ENCODE results near the gene FLNB. TPM values are rescaled to one million over a fixed set of nuclear protein-coding genes. Genes with fewer than 3 reads are reported as not detected.

Gene FLNB
- total and polyA plus RNA-seq, 2 of the 13 experiments (the other 11 are each of a cell fraction or from before 2014, with no cell fraction given) = 106 to 130 TPM

DNA sequence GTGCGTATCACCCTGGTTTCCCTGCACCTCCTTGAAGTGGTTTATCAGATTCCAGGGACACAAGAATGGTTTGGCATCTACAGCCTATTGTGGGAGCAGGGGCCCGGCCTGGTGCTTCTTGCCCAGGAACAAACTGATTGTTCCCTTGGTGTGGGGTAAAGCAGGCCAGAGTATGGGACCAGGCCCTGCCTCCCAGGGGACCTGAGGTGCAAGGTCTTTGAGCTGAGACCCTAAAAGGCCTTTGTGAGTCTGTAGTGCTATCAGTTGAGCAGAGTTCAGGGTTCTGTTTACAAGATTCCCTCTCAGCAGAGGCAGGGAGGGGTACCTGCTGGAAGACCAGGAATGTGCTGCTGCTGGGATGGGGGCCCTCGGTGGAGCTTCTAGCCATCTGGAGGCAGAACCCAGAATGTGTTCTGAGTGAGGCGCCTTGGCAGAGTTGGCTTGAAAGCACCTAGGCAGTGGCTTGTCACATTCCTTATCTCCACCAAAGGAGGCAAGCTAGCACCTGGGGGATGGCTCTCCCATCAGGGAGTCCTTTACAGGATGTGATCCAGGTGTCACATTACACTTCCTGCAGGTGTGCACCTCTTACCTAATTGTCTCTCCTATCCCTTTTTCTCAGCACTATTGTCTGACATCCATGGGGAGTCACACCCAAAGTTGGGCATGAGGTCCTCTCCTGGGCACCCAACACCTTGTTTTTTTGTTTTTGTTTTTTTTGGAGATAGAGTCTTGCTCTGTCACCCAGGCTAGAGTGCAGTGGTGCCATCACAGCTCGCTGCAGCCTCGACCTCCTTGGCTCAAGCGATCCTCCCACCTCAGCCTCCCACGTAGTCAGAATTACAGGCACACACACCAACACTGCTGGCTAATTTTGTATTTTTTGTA lies 13.1 kb downstream of the FLNB start (continued):
- TF ChIP-seq, protein P1, sequence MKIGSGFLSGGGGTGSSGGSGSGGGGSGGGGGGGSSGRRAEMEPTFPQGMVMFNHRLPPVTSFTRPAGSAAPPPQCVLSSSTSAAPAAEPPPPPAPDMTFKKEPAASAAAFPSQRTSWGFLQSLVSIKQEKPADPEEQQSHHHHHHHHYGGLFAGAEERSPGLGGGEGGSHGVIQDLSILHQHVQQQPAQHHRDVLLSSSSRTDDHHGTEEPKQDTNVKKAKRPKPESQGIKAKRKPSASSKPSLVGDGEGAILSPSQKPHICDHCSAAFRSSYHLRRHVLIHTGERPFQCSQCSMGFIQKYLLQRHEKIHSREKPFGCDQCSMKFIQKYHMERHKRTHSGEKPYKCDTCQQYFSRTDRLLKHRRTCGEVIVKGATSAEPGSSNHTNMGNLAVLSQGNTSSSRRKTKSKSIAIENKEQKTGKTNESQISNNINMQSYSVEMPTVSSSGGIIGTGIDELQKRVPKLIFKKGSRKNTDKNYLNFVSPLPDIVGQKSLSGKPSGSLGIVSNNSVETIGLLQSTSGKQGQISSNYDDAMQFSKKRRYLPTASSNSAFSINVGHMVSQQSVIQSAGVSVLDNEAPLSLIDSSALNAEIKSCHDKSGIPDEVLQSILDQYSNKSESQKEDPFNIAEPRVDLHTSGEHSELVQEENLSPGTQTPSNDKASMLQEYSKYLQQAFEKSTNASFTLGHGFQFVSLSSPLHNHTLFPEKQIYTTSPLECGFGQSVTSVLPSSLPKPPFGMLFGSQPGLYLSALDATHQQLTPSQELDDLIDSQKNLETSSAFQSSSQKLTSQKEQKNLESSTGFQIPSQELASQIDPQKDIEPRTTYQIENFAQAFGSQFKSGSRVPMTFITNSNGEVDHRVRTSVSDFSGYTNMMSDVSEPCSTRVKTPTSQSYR (CRISPR knock-in tag; IDR thresholded peaks at IDR 0.05; ENCODE audit: borderline replicate concordance) = peak; percentile 42; the same call in 1 of the 2 replicates
- TF ChIP-seq ZBTB37 (CRISPR knock-in tag; IDR thresholded peaks at IDR 0.05) = 0 out of 2 replicates have a peak, but pooled peaks have one; percentile 66
- TF ChIP-seq HNF4A (CRISPR knock-in tag; IDR thresholded peaks at IDR 0.05) = peak; percentile 96
- TF ChIP-seq POGZ (CRISPR knock-in tag; IDR thresholded peaks at IDR 0.05) = peak; percentile 74
- peak; percentile 49; the same call in 1 of the 2 replicates for TF ChIP-seq HDAC1 (CRISPR knock-in tag; IDR thresholded peaks at IDR 0.05)
- 0 out of 2 replicates have a peak, but pooled peaks have one; percentile 14 for TF ChIP-seq ZNF839 (CRISPR knock-in tag; IDR thresholded peaks at IDR 0.05; ENCODE audit: borderline replicate concordance)
- no peak for TF ChIP-seq NR3C1 (CRISPR knock-in tag; IDR thresholded peaks at IDR 0.05)
- TF ChIP-seq NR2F2 (IDR thresholded peaks at IDR 0.05; ENCODE audit: borderline replicate concordance, low read depth) = peak; percentile 72; the same call in 1 of the 2 replicates
- TF ChIP-seq TFAP4 (IDR thresholded peaks at IDR 0.05; ENCODE audit: borderline replicate concordance, low read depth) = peak; percentile 60; the same call in 1 of the 2 replicates
- 0 out of 2 replicates have a peak, but pooled peaks have one; percentile 30 for TF ChIP-seq THAP8 (CRISPR knock-in tag; IDR thresholded peaks at IDR 0.05; ENCODE audit: borderline replicate concordance)
- TF ChIP-seq, protein P2, sequence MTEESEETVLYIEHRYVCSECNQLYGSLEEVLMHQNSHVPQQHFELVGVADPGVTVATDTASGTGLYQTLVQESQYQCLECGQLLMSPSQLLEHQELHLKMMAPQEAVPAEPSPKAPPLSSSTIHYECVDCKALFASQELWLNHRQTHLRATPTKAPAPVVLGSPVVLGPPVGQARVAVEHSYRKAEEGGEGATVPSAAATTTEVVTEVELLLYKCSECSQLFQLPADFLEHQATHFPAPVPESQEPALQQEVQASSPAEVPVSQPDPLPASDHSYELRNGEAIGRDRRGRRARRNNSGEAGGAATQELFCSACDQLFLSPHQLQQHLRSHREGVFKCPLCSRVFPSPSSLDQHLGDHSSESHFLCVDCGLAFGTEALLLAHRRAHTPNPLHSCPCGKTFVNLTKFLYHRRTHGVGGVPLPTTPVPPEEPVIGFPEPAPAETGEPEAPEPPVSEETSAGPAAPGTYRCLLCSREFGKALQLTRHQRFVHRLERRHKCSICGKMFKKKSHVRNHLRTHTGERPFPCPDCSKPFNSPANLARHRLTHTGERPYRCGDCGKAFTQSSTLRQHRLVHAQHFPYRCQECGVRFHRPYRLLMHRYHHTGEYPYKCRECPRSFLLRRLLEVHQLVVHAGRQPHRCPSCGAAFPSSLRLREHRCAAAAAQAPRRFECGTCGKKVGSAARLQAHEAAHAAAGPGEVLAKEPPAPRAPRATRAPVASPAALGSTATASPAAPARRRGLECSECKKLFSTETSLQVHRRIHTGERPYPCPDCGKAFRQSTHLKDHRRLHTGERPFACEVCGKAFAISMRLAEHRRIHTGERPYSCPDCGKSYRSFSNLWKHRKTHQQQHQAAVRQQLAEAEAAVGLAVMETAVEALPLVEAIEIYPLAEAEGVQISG (CRISPR knock-in tag; IDR thresholded peaks at IDR 0.05) = peak; percentile 57; the same call in 1 of the 2 replicates
- peak; percentile 79; the same call in 1 of the 2 replicates for TF ChIP-seq SPEN (CRISPR knock-in tag; IDR thresholded peaks at IDR 0.05; ENCODE audit: low read depth)
- TF ChIP-seq ESRRA (CRISPR knock-in tag; IDR thresholded peaks at IDR 0.05; ENCODE audit: low read depth) = peak; percentile 53; the same call in 1 of the 2 replicates
- TF ChIP-seq CREM (IDR thresholded peaks at IDR 0.05) = peak; percentile 58; the same call in 1 of the 2 replicates
- TF ChIP-seq CREM (CRISPR knock-in tag; IDR thresholded peaks at IDR 0.05) = no peak
- TF ChIP-seq DPF2 (CRISPR knock-in tag; IDR thresholded peaks at IDR 0.05; ENCODE audit: borderline replicate concordance, low read depth) = peak; percentile 86
- no peak for TF ChIP-seq ARID2 (CRISPR knock-in tag; IDR thresholded peaks at IDR 0.05; ENCODE audit: borderline replicate concordance)
- TF ChIP-seq ZNF589 (CRISPR knock-in tag; conservative IDR thresholded peaks at IDR 0.05) = no peak
- no peak for TF ChIP-seq SRY (CRISPR knock-in tag; IDR thresholded peaks at IDR 0.05)
- TF ChIP-seq ZNF232 (CRISPR knock-in tag; IDR thresholded peaks at IDR 0.05; ENCODE audit: borderline replicate concordance) = peak; percentile 27; the same call in 1 of the 2 replicates
